ENCODE results near the gene DEUP1. TPM values are rescaled to one million over a fixed set of nuclear protein-coding genes. Genes with fewer than 3 reads are reported as not detected.

DEUP1 gene
- total and polyA plus RNA-seq, 9 of the 15 experiments (the other 6 are each of a cell fraction or from before 2014, with no cell fraction given): 1.4 to 10.9 (median 9.3) TPM

DNA sequence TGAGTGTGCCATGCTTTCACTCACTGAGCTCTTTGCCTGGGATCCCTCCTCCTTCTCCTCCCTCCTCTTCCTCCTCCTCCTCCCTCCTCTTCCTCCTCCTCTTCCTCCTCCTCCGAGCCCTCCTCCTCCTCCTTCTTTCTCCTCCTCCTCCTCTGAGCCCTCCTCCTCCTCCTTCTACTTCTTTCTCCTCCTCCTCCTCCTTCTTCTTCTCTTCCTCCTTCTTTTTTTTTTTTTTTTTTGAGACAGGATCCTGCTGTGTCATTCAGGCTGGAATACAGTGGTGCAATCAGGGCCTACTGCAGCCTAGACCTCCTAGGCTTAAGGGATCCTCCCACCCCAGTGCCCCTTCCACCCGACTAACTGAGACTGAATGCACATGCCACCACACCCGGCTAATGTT, 62.3 kb downstream of the DEUP1 start:
- ATAC-seq (peak; percentile 63), FAIRE-seq (no peak), DNase-seq (ENCODE audit: extremely low read depth in 1 of 4, low spot score in 3 of 4) (peak in 1 of 4 experiments; percentile 37)
- no peaks in the 10 kb centered on the region; the same call in 1 of the 3 replicates for H3K36me3 ChIP-seq (ENCODE audit: control insufficient read depth, insufficient read depth, low read length)
- no peaks in the 10 kb centered on the region for H3K9me1 ChIP-seq (ENCODE audit: control insufficient read depth, insufficient read depth, low read length)
- H3K9me3 ChIP-seq (replicated peaks; ENCODE audit: control insufficient read depth, insufficient read depth, low read depth, low read length): no peaks in the 10 kb centered on the region
- H4K20me1 ChIP-seq (replicated peaks; ENCODE audit: control insufficient read depth, insufficient read depth, low read length): no peaks in the 10 kb centered on the region
- H2AFZ ChIP-seq (ENCODE audit: low read depth, low read length): no peak overlapping the region
- H3K4me3 ChIP-seq: no peak overlapping the region
- intact Hi-C loops (cut with micrococcal nuclease) (no loop called here), in situ Hi-C loops (cut with MboI) (no loop called here)
- TF ChIP-seq ESRRB (CRISPR knock-in tag; IDR thresholded peaks at IDR 0.05; ENCODE audit: borderline replicate concordance) (no peak), EGR1 (conservative IDR thresholded peaks at IDR 0.05) (peak; percentile 77), ZNF263 (CRISPR knock-in tag; IDR thresholded peaks at IDR 0.05; ENCODE audit: borderline replicate concordance) (peak; percentile 83), DPF2 (IDR thresholded peaks at IDR 0.05) (0 out of 2 replicates have a peak, but pooled peaks have one; percentile 26), SREBF1 (IDR thresholded peaks at IDR 0.05; ENCODE audit: borderline replicate concordance, low read depth, low read length) (no peak), NFE2 (IDR thresholded peaks at IDR 0.05; ENCODE audit: low read depth) (peak; percentile 46), MAFG (tag; conservative IDR thresholded peaks at IDR 0.05) (peak; percentile 35; the same call in 1 of the 2 replicates), WHSC1 (IDR thresholded peaks at IDR 0.05; ENCODE audit: low read length) (no peak), ZNF384 (IDR thresholded peaks at IDR 0.05; ENCODE audit: low read depth, low read length) (peak; percentile 78), CEBPG (CRISPR knock-in tag; IDR thresholded peaks at IDR 0.05) (no peak), CEBPG (tag; conservative IDR thresholded peaks at IDR 0.05 in 1 of 2, IDR thresholded peaks at IDR 0.05 in 1 of 2) (no peak), XRCC5 (IDR thresholded peaks at IDR 0.05; ENCODE audit: low read depth, low read length) (no peak), C11orf30 (IDR thresholded peaks at IDR 0.05; ENCODE audit: low read depth) (peak; percentile 58; the same call in 1 of the 2 replicates), KDM1A (IDR thresholded peaks at IDR 0.05) (0 out of 4 replicates have a peak, but pooled peaks of 1 of the 2 experiments have one; percentile 6), MTA1 (IDR thresholded peaks at IDR 0.05; ENCODE audit: borderline replicate concordance) (0 out of 2 replicates have a peak, but pooled peaks have one; percentile 39)
- TF ChIP-seq, protein P1, sequence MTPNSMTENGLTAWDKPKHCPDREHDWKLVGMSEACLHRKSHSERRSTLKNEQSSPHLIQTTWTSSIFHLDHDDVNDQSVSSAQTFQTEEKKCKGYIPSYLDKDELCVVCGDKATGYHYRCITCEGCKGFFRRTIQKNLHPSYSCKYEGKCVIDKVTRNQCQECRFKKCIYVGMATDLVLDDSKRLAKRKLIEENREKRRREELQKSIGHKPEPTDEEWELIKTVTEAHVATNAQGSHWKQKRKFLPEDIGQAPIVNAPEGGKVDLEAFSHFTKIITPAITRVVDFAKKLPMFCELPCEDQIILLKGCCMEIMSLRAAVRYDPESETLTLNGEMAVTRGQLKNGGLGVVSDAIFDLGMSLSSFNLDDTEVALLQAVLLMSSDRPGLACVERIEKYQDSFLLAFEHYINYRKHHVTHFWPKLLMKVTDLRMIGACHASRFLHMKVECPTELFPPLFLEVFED (CRISPR knock-in tag; conservative IDR thresholded peaks at IDR 0.05): 0 out of 2 replicates have a peak, but pooled peaks have one; percentile 20
- H3K27ac ChIP-seq (ENCODE audit: extremely low read depth, low read depth, low read length): no peak overlapping the region; the same call in 2 of the 3 replicates
- H3K4me1 ChIP-seq (replicated peaks in 1 of 2; ENCODE audit: control insufficient read depth in 2 of 2, insufficient read depth in 2 of 2, low read length in 2 of 2): no peaks in the 10 kb centered on the region
- no peak overlapping the region for H3K9ac ChIP-seq (ENCODE audit: insufficient read depth in 1 of 2, low read depth in 2 of 2, low read length in 2 of 2)
- ChIA-PET CTCF (ENCODE audit: low intra/inter-chr PET ratio) (no interaction called here), POLR2A (no interaction called here)
- no TSS peak for BruUV-seq (replicated peaks)
- H3K27me3 ChIP-seq (ENCODE audit: control insufficient read depth in 2 of 2, insufficient read depth in 2 of 2, low read length in 2 of 2): no peaks in the 10 kb centered on the region
- H3K4me2 ChIP-seq (ENCODE audit: insufficient read depth, low read length): no peak overlapping the region
- WGBS (ENCODE audit: insufficient coverage, low coverage, missing lambda C conversion rate): 27% methylated on average over 3 of the region's 3 CpGs
- no peaks in the 10 kb centered on the region for H3K79me2 ChIP-seq (ENCODE audit: control insufficient read depth, insufficient read depth, low read length)
